HG03139 (cell line): Measurements from ENCODE around the gene PFKL.

Source experiments
- ATAC-seq: cut with Tn5 transposase; IDR thresholded peaks from one replicate; pipeline ENCODE4 v1.9.1; 2021; ENCODE audit not compliant: unreplicated experiment

Gene PFKL

GRCh38 chr21:44374601-44375280 is 74.9 kb downstream of the PFKL start:
- no peak for ATAC-seq

- ATAC-seq: no peak
Measured at GRCh38 chr21:44375281-44375651, 75.4 kb downstream of the PFKL start.

GRCh38 chr21:44375761-44376241 is 75.9 kb downstream of the PFKL start:
- no peak for ATAC-seq

GRCh38 chr21:44376606-44377005 is 76.8 kb downstream of the PFKL start:
- ATAC-seq: no peak
